HG03457 (cell line): ENCODE results near the gene EXOC6B.

Source experiments
- ATAC-seq: cut with Tn5 transposase; IDR thresholded peaks from one replicate; pipeline ENCODE4 v1.9.1; 2021; ENCODE audit warnings: moderate number of reproducible peaks; ENCODE audit not compliant: unreplicated experiment

Gene EXOC6B

DNA sequence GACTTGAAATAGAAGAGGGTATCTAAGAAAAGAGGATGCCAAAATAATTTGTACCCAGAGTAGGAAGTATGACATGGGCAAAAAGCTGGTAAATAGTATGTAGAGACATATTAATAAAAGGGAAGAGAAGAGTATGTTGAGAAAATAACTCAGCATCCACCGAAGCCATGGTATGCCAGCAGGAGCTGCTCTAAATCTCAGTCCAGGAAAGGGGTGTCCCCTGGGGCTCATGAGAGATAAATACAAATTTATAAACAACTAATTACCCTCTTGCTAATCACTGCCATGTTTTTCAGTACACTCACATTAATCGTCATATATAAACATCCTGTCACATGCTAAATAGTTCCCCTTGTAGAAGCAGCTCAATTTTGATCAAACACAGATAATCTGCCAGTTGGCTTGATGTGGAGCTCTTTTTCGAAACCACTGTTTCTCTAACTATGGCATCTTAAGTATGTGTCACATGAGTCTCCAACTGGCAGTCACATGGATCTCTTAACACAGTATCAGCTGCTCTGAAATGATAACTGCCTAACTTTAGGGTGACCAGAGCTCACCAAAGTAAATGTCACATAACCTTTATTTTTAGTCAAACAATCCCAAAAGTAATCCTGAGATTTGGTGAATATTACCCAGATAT lies 31.9 kb downstream of the EXOC6B start:
- no peak for ATAC-seq

GRCh38 chr2:72789241-72789640 lies 36.6 kb downstream of the EXOC6B start:
- no peak for ATAC-seq

DNA sequence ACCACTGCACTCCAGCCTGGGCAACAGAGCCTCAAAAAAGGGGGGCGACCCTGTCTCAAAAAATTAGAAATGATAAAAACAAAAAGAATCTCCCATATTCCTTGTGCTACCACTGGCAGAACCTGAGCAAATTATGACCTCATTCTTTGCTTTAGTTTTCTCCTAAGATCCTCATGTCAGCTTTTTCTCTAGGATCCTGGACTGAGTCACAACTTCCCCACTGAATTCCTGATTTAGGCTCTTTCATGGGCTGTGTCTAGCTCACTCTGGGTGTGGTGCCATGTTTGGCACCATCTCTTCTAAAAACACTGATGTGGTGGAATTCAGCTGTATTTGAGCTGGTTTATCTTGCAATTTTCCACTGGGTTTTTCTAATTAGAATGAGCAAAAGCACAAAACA lies 37.1 kb downstream of the EXOC6B start:
- no peak for ATAC-seq

DNA sequence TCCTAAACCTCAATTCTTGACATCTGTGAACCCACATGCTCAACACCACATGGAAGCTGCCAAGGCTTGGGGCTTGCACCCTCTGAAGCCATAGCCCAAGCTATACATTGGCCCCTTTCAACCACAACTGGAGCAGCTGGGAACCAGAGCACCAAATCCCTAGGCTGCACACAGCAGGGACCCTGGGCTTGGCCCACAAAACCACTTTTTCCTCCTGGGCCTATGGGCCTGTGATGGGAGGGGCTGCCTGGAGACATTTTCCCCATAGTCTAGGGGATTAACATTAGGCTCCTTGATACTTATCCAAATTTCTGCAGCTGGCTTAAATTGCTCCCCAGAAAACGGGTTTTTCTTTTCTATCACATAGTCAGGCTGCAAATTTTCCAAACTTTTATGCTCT lies 40.3 kb downstream of the EXOC6B start:
- no peak for ATAC-seq

DNA sequence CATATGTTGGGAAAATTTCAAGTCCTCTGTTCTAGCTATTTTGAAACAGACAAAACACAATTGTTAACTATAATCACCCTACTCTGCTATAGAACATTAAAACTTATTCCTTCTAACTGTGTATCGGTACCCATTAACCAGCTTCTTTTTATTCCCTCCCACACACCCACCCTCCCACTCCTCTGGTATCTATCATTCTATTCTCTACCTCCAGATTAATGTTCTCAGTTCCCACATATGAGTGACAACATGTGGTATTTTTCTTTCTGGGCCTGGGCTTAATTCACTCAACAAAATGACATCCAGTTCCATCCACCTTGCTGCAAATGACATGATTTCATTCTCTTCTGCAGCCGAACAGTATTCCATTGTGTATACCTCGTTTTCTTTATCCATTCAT lies 43.3 kb downstream of the EXOC6B start:
- ATAC-seq = no peak

DNA sequence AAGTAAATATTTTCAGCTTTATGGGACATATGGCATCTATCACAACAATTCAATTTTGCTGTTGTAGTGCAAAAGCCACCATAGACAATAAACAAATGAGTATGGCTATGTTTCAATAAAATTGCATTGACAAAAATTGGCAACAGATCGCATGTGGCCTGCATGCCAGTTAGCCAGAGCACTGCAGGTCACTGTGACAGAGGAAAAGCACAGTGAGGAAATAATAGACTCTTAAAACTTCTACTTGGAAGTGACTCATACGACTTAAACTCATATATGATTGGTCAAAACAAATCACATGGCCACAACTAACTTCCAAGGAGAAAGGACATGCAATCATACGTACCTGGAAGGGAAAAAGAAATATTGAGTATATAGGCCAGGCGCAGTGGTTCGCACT lies 44.4 kb downstream of the EXOC6B start:
- no peak for ATAC-seq

DNA sequence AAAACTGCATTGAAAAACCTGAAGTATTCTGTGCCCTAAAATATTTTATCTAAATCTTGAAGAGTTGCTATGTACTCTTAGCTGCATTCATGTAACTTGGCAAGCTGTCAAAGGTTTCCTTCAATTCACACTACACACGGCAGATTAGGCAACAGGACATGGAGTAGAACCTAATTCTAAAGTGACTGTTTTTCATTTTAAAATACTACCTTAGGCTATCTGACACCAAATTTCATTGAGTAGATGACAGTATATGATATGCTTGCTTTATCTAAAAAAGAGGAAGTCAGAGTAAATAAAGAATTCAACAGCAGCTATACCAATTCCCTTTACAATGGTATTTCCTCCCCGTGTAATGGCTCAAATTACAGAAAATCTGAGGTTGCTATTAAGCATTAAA lies 45.4 kb downstream of the EXOC6B start:
- no peak for ATAC-seq

- ATAC-seq = no peak
Observed at GRCh38 chr2:72779495-72779894, 46.3 kb downstream of the EXOC6B start.

DNA sequence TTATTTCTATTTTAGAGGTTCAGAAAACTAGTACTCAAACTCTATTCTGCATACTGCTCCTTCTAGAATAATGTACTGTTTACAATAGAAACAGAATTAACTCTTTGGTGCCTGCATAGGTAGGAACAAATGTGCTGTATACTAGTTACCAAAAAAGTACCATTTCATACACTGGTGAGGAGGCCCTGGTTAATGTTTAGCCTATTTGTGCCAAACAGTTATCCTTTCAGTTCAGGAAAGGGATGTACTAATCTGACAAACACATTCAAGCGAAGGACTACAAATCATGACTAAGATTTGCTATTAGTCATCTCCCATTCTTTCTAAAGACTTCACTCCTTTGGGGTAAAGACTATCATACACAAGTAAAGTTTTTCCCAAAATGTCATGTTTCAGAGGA lies 47.4 kb downstream of the EXOC6B start:
- no peak for ATAC-seq

- ATAC-seq = no peak
Observed at GRCh38 chr2:72770879-72771461, 54.9 kb downstream of the EXOC6B start.

GRCh38 chr2:72765997-72766609 lies 59.7 kb downstream of the EXOC6B start:
- no peak for ATAC-seq

GRCh38 chr2:72762276-72762675 lies 63.6 kb downstream of the EXOC6B start:
- no peak for ATAC-seq

- ATAC-seq = no peak
Observed at GRCh38 chr2:72759755-72760154, 66.1 kb downstream of the EXOC6B start.

- ATAC-seq = no peak
Observed at GRCh38 chr2:72757177-72757775, 68.6 kb downstream of the EXOC6B start.

- no peak for ATAC-seq
Observed at GRCh38 chr2:72755647-72756423, 70.0 kb downstream of the EXOC6B start.

- ATAC-seq = no peak
Observed at GRCh38 chr2:72754628-72755320, 71.1 kb downstream of the EXOC6B start.

- no peak for ATAC-seq
Observed at GRCh38 chr2:72750977-72751639, 74.7 kb downstream of the EXOC6B start.

DNA sequence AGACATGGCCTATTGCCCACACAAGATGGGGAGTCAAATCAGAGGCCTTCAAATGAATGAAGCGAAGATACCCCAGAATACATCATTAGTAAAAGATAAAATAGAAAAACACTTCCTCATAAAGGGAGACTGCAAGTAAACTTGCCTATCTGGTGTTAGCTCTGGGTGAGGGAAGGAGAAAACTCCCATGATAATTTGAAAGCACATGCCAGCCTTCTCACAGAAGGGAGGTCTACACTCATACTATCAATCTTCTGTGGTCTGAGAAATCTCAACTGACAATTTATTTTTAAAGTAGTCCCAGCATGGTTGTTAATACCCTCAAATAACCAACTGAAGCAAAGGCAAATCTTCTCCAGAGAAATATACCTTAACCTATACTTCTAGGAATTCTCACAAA lies 75.4 kb downstream of the EXOC6B start:
- ATAC-seq = no peak

DNA sequence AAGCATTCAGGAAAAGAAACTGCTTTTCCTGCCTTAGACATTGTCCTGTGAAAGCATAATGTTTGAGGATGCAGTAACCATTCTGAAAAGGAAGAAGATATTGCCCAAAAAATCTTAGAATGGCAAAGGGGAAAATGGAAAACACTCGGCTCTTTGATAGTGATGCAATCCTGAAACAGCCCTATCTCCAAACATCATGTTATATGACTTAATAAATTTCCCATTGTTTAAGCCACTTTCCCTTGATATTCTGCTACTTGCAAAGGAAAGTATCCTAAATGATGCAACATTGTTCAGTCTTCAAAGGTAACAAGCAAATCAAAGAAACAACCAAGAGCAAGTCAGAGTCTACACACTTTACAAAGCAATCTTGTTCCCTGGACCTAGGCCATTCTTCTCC lies 78.5 kb downstream of the EXOC6B start:
- no peak for ATAC-seq

DNA sequence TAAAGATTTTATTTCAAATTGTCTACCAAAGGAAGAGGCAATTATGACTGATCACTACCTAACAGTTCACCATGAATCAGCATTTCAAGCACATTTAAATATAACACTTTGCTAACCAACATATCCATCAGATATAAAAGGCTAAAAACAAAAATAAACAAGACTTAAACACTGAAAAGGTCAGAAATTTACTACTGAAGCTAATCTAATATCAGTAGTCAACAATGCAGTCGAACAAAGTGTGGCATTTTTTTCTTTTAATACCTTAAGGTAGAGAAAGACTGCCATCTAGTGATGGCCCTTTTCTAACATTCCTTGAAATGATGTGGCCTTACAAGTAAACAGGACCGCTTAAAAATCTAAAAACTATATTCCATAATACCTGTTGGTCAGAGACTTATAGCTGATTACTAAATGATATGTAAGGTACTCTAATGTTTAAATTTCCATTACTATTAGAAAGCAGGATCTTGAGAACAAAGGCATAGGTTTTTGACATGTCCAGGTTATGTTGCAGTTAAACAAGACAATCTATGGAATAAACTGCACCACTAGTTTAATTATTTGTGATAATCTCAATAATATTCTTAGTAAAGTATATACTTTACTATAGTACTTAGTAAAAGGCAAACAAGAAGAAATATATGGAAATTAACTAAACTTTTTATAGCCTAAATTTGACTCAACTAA lies 80.0 kb downstream of the EXOC6B start:
- no peak for ATAC-seq
